Bronchial epithelial cell (primary cell): Measurements from ENCODE around the gene TCP1. TPM values are rescaled to one million over a fixed set of nuclear protein-coding genes. Genes with fewer than 3 reads are reported as not detected.
A peak's percentile ranks its signal among the peaks of the same experiment; 100 is the strongest.

Source experiments
- DNase-seq: peaks from one replicate; pipeline ENCODE4 v3.0.0-alpha.2; 2010; ENCODE audit warnings: low read depth
- FAIRE-seq: peaks from 2 replicates; lab custom pipeline; 2011; peaks lifted over from hg19 to GRCh38; lab: Jason Lieb, UNC
- H3K27me3 ChIP-seq: 2 replicates; pipeline ENCODE4 v1.5.1; 2011; ENCODE audit warnings: low read length; ENCODE audit not compliant: control insufficient read depth, insufficient read depth
- H3K36me3 ChIP-seq: 2 replicates; pipeline ENCODE4 v1.5.1; 2011; ENCODE audit warnings: low read length; ENCODE audit not compliant: control insufficient read depth, insufficient read depth
- H3K4me3 ChIP-seq: 2 replicates; pipeline ENCODE4 v1.5.1; 2011; ENCODE audit warnings: mild to moderate bottlenecking, low read depth, low read length, control low read depth
- total RNA-seq: library from RNA; depleted of rRNA; stranded (reverse); fragments of >200 nt; gene quantifications from 2 replicates; pipeline ENCODE4 v1.2.1, GENCODE V29; 2014
- TF ChIP-seq, protein P1 (sequence below): IDR thresholded peaks from 2 replicates; pipeline ENCODE4 v1.5.1; 2011; ENCODE audit warnings: mild to moderate bottlenecking, moderate library complexity, low read length, control low read depth, inconsistent platforms; ENCODE audit not compliant: insufficient read depth, severe bottlenecking

Gene TCP1
- total RNA-seq, 1 donor from 2014 or later, result 202 TPM

DNA sequence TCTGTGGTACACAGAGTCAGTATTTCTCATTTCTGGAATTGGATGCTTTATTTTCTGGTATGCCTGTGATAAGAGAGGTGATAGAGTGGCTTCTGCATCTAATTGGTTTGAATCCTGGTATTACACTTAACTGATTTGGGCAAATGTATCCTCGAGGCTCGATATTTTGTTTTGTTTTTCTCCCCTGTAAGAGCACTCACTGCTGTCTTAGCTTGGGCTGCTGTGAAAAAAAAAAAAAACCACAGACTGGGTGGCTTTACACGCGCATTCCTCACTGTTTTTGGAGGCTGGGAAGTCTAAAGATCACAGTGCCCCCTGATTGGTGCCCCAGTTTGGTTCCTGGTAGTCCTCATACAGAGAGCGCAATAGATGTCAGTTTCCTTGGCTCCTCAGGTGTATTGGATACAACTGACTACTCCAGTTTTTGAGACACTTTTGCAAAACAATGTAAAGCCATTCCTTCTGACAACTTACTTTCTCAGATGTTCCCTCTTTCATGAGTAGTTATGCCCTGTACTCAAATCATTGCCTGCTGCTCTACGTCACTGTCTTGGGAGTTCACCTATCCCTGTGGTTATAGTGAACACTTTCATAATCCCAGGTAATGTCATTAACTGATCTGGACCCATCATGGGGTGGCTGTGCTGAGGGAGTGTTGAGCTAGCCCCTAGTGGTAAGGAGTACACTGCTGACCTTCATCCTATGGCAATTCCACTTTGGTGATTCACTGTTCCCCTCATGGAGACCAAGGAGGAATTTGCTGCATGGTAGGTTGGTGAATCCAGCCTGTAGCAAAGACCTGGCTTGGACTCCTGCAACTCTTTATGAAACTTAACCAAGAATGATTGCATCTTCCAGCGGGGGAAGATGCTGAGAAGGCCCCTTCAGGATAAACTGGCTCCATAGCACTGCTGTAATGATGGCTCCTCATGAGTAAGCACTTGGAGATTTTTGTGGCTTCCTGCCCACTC, 31.1 kb downstream of the TCP1 start:
- peak; percentile 70 for DNase-seq
- FAIRE-seq, result no peak
- no peaks in the 10 kb centered on the region for H3K27me3 ChIP-seq
- TF ChIP-seq, protein P1, sequence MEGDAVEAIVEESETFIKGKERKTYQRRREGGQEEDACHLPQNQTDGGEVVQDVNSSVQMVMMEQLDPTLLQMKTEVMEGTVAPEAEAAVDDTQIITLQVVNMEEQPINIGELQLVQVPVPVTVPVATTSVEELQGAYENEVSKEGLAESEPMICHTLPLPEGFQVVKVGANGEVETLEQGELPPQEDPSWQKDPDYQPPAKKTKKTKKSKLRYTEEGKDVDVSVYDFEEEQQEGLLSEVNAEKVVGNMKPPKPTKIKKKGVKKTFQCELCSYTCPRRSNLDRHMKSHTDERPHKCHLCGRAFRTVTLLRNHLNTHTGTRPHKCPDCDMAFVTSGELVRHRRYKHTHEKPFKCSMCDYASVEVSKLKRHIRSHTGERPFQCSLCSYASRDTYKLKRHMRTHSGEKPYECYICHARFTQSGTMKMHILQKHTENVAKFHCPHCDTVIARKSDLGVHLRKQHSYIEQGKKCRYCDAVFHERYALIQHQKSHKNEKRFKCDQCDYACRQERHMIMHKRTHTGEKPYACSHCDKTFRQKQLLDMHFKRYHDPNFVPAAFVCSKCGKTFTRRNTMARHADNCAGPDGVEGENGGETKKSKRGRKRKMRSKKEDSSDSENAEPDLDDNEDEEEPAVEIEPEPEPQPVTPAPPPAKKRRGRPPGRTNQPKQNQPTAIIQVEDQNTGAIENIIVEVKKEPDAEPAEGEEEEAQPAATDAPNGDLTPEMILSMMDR, result peak; percentile 25
- H3K4me3 ChIP-seq, result no peak overlapping the region
- peaks cover 8% of the 10 kb centered on the region for H3K36me3 ChIP-seq

DNA sequence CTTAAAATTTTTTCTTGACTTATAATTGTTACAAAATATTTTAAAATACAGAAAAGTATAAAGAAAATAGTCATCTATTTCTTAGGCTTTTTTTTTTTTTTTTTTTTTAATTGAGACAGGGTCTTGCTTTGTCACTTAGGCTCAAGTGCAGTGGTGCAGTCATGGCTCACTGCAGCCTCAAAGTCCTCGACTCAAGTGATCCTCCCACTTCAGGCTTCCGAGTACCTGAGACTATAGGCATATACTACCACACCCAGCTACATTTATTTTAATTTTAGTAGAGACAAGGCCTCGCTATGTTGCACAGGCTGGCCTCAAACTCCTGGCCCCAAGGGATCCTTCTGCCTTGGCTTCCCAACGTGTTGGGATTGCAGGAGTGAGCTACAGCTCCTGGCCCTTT, 32.9 kb downstream of the TCP1 start:
- TF ChIP-seq, protein P1, result no peak
- peaks cover 11% of the 10 kb centered on the region for H3K36me3 ChIP-seq
- no peak for DNase-seq
- H3K4me3 ChIP-seq, result no peak overlapping the region
- H3K27me3 ChIP-seq, result no peaks in the 10 kb centered on the region
- no peak for FAIRE-seq

DNA sequence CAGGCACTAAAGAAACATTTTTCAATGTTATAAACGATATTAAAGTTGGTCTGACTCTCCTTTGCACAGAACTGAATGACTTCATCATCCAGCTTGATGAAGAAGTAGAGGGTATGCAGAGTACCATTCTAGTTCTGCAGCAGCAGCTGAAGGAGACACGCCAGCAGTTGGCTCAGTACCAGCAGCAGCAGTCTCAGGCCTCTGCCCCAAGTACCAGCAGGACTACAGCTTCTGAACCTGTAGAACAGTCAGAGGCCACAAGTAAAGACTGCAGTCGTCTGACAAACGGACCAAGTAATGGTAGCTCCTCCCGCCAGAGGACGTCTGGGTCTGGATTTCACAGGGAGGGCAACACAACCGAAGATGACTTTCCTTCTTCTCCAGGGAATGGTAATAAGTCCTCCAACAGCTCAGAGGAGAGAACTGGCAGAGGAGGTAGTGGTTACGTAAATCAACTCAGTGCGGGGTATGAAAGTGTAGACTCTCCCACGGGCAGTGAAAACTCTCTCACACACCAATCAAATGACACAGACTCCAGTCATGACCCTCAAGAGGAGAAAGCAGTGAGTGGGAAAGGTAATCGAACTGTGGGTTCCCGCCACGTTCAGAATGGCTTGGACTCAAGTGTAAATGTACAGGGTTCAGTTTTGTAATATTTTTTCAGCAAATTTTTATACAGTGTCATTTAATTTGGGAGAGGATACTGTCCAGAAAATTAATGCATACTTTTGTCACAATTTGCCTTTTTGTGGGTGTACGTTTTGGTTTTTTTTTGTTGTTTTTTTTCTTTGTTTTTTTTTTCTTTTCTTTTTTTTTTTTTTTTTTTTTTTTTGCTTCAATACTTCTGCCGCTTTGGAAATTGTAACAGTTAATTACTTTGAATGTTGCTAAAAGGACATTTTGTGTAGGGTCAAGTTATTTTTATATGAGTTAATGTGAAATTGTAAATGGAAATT, 34.2 kb downstream of the TCP1 start:
- Histone ChIP-seq H3K27me3 (no peaks in the 10 kb centered on the region), H3K4me3 (no peak overlapping the region), H3K36me3 (peaks cover 11% of the 10 kb centered on the region)
- FAIRE-seq, result no peak
- TF ChIP-seq, protein P1, result no peak
- no peak for DNase-seq

DNA sequence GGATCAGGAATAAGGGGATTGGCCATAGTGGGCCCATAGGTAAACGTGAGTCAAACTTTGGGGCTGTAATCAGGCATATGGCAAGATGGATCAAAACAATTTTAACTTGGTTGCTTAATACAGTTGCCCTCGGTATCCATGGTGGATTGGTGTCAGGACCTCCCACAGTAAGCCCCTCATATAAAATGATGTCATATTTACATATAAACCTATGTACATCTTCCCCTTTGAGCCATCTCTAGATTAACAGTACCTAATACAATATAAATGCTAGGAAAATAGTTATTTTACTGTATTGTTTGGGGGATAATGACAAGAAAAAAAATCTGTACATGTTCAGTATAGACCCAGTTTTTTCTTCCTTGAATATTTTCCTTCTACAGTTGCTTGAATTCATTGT, 35.0 kb downstream of the TCP1 start:
- TF ChIP-seq, protein P1, result no peak
- peaks cover 11% of the 10 kb centered on the region for H3K36me3 ChIP-seq
- H3K27me3 ChIP-seq, result no peaks in the 10 kb centered on the region
- no peak overlapping the region for H3K4me3 ChIP-seq
- no peak for DNase-seq
- FAIRE-seq, result no peak

DNA sequence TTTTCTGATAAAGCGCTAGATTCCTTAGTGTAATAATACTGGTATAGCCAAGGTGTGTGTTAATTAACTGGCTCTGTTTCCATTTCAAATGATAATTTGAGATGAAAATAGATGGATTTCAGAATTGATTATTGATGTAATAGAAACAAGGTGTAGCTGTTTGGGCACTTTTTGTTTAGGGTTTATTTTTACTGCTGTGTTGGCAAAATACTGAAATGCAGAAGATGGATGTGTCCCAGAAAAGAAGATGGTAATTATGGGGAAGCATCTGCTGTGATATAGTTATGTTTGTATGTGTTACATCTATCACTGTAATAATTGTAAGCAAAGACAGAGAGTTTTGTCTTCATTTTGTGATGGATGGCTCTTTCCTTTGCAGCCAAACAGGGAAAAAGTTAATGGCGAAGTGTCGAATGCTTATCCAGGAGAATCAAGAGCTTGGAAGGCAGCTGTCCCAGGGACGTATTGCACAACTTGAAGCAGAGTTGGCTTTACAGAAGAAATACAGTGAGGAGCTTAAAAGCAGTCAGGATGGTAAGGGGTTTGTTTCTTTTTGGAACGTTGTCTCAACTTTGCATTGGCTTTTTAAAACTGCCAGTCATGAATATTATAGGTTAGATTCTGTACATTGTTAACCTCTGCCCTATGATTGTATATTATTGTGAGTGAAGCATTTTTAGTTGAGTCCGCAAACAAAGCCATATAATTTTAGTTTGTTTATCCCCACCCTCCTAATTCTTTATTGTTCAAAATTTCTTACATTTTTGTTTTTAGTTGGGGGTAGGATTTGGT, 36.1 kb downstream of the TCP1 start:
- Histone ChIP-seq H3K27me3 (no peaks in the 10 kb centered on the region), H3K4me3 (no peak overlapping the region), H3K36me3 (peaks cover 11% of the 10 kb centered on the region)
- TF ChIP-seq, protein P1, result no peak
- no peak for DNase-seq
- no peak for FAIRE-seq
